ENCODE measurements around the gene PLXND1.
"Not testable (repeated sequence)": the region's sequence is repeated elsewhere in the genome, so short reads cannot be mapped to it uniquely, and the experiment has no call there.

PLXND1 gene

DNA sequence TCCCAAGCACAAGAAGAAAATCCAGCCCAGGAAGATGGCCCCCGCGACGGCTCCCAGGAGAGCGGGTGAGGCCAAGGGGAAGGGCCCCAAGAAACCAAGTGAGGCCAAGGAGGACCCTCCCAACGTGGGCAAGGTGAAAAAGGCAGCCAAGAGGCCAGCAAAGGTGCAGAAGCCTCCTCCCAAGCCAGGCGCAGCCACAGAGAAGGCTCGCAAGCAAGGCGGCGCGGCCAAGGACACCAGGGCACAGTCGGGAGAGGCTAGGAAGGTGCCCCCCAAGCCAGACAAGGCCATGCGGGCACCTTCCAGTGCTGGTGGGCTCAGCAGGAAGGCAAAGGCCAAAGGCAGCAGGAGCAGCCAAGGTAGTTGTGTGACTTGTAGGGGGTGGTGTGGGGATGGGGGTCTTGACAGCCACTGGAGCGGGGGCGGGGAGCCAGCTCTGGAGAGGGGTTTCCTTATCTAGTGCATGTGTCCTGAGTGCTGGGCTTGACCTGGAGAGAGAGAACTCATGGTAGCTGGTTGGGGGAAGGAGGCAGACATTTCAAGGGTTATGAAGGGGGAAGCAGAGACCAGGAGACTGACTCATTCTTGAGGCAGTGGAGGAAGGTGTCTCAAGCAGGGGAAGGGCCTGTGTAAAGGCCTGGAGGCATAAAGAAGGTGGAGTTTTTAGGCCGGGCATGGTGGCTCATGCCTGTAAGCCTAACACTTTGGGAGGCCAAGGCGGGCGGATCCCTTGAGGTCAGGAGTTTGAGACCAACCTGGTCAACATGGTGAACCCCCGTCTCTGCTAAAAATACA is 57.3 kb downstream of the PLXND1 start:
- DNase-seq (ENCODE audit: low read depth) = no peak

DNA sequence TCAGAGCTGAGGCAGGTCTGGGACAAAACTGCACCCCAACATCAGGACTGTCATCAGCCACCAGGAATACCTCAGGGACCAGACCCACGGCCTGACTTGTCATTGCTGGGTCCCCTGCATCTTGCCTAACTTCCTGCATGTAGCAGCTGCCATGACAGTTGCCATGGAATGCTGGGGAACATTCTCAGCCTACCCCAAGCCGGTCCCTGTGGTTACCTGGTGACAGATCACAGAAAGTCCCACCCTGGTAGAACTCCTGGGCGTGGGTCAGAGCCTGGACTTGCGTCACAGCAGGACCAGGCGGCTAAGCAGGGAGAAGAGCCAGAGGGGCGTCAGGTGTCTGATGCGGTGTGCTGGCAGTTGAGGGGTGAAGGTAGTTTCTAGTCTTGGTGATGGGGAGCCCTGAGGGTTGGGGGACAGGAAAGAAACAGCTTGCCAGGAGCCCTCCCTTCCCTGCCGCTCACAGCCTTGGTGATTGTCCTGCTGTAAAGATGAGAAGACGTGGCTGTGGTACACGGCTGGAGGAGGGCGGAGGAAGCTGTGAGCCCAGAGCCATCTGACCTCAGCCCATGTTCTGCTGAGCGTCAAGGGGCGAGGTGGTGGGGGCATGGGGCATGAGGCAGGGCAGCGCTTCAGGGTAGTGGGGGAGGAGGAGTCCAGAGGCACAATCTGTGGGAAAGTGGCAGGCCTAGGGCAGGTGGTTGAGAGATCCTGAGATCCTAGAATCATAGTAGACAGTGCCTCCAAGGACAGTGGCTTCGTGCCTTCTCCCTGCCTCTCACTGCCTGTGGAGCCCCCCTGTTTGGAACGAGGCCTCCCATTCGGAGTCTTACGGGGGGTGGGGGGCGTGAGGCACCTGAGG is 58.1 kb downstream of the PLXND1 start:
- no peak for DNase-seq (ENCODE audit: low read depth)

DNA sequence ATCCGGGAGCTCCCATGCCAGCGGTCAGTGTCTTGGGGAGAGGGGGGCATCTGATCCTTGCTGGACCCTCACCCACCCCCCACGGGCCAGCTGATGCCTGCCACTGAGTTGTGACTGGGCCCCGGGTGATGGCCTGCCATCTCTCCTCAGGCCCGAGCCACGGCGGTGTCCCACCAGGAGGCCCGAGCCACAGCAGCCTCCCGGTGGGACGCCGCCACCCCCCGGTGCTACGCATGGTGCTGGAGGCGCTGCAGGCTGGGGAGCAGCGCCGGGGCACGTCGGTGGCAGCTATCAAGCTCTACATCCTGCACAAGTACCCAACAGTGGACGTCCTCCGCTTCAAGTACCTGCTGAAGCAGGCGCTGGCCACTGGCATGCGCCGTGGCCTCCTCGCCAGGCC is 59.2 kb downstream of the PLXND1 start:
- no peak for DNase-seq (ENCODE audit: low read depth)

DNA sequence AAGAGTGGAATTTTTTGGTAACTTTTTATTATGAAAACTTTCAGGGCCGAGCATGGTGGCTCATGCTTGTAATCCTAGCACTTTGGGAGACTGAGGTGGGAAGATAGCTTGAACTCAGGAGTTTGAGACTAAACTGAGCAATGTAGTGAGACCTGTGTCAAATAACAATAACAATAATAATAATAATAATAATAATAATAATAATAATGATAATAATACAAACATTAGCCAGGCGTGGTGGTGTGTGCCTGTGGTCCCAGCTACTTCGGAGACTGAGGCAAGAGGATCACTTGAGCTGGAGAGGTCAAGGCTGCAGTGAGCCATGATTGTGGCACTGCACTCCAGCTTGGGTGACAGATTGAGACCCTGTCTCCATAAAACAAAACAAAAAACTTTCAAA is 60.5 kb downstream of the PLXND1 start:
- not testable (repeated sequence) for DNase-seq (ENCODE audit: low read depth)

DNA sequence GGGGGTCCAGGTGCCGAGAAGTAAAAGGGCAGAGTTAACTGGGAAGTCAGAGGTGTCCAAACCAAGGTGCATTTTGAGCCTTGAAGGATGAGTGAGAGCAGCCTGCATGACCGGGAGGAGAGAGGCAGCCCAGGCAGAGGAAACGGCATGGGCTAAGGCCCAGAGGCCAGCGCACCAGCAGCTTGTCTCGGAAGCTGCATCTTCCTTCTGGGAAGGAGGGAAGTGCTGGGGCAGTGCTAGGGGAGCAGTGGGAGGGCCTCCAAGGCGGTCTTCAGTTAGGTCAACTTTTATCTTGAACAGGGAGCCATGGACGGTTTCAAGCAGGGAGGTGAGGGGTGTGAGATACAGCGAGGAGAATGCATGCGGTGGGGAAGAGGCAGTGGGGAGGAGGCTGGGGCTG is 62.5 kb downstream of the PLXND1 start:
- DNase-seq (ENCODE audit: low read depth) = no peak

DNA sequence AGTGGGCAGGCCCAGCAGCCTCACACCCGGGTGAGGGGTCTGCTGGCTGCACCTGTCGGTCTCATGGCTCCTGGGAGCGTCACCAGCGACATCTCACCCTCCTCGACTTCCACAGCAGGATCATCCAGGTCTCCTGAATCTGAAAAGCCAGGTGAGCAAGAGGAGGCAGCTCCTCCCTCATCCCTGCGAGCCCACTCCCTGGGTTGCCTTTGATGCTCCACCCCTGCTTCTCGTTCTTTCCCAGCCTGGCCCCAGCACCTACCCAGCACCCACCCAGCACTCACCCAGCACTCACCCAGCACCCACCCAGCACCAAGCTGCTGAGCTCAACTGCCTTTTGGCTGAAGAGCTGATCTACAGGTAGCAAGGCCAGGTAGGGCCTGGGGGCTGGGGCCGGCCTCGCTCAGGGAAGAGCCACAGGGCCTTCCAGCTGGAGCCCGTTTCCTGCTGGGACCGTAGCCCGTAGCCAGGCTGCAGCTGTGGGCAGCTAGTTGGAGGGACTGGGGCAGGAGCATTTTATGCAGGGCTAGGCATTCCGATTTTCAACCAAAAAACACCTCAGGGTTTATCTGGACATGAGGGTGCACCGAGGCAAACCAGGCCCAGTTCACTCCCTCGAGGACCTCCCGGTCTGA is 63.2 kb downstream of the PLXND1 start, which contains the start of gene H1-8:
TSS of gene H1-8 (plus strand) at position 20 of the 635 bp plus-strand sequence. CDS start at position 64, 44 bp downstream.
- no peak for DNase-seq (ENCODE audit: low read depth)

DNA sequence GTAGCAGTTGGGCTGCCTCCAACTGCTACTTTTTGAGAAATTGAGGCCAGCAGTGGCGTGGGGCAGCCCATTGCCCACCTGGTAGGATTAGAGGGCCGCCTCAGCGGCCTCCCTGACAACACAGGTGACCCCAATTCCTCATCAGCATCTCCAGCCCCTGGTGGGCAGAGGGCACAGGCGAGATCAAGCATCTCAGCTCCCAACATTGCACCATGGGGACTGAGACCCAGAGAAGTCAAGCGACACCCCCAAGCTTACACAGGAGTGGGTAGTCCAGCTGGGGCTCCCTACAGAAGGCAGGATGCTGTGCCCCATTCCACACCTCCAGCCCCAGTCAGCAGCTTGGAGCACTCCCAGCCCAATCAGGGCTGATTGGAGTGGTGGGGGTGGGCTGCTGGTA is 63.7 kb downstream of the PLXND1 start:
- no peak for DNase-seq (ENCODE audit: low read depth)

DNA sequence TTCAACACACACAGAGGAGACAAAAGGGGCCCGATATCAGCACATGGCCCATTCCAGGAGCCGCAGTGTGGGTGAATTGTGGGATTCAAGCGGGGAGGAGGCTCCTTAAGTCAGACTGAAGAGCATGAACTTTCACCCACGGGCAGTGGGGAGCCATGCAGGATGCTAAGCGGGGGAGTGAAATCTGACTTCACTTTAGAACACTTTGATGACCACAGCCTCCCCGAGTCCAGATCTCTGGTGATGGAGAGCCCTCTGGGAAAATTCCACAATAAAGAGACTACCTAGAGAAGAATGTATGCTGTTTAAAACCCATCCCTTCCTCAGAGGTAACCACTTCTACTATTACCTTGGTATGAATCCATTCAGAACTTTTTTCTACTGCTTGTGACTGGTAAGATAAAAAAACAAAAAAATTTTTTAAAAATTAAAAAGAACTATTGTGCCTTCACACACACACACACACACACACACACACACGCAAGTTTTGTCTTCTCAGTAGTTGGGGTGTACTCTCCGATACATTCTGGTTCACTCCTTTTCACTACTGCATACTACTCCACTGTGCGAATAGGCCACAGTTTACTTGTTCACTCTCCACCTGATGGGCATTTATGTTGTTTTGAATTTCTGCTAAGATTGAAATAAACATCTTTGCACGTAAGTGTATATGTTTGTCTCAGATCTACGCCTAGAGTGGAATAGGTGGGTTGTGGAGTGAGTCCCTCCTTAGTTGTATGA is 65.5 kb downstream of the PLXND1 start:
- DNase-seq (ENCODE audit: low read depth) = no peak

DNA sequence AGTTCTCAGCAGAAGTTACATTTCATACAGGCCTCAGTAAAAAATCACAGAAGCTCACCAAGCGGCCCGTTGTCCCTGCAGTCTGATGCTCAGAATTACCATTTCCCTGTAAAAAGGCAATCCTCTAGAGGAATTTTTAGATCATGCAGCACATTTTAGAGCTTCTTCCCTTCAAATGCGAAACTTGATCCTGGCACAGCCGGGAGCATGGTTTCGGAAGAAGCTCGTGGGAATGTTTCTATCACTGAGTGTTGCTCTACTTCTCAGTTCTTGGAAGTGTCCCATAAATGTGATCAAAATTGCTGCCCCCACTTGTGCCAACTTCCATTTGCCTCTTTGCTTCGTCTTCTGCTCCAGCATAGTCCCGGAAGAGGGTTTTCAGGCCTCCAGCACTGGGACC is 67.3 kb downstream of the PLXND1 start:
- DNase-seq (ENCODE audit: low read depth) = no peak

DNA sequence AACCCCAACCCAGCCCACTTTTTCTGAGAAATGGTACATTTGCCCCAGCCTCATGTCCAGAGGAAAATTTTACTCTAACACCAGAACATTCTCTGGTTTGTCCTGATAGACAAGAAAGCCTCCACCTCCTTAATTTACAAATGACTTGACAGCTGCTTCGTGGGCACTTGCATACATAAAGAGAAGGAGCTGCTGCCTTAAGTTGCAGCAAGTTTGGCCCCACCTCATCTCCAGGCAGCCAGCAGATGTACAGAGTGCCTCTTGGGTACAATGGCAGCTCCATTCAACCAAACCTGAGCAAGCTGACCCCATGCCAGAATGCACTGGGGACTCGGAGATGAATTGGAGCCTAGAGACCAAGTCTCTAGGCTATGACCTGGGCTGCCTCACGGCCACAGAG is 69.7 kb downstream of the PLXND1 start:
- no peak for DNase-seq (ENCODE audit: low read depth)

DNA sequence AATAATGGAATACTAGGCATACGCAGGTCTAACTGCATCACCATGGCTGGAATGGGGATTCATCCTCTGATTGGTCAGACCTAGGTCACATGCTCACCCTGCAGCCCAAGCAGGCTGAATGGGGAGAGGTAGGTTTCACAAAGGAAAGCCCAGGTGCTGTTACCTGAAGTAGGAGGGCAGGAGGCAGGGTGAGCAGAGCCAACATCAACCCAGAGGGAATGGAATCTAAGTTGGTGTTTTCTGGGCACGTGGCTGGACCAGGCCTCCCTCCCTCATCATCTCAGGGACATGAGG is 70.2 kb downstream of the PLXND1 start:
- DNase-seq (ENCODE audit: low read depth) = no peak

DNA sequence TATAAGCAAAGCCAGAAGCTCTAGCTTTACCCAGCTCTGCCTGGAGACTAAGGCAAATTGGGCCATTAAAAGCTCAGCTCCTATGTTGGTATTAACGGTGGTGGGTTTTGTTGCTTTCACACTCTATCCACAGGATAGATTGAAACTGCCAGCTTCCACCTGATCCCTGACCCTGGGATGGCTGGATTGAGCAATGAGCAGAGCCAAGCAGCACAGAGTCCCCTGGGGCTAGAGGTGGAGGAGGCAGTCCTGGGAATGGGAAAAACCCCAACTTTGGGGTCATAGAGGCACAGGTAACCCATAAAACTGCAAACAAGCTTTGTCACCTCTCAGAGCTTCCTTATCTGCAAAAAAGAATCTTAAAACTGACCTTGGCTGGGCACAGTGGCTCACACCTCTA is 71.4 kb downstream of the PLXND1 start:
- no peak for DNase-seq (ENCODE audit: low read depth)

DNA sequence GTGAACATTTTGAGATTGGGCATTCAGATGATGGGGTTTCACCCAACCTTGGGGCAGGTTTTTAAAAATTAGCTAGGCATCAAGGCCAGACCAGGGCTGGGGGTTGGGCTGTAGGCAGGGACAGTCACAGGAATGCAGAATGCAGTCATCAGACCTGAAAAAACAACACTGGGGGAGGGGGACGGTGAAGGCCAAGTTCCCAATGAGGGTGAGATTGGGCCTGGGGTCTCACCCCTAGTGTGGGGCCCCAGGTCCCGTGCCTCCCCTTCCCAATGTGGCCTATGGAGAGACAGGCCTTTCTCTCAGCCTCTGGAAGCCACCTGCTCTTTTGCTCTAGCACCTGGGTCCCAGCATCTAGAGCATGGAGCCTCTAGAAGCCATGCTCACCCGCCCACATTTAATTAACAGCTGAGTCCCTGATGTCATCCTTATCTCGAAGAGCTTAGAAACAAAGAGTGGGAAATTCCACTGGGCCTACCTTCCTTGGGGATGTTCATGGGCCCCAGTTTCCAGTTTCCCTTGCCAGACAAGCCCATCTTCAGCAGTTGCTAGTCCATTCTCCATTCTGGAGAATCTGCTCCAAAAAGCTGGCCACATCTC is 71.9 kb downstream of the PLXND1 start:
- DNase-seq (ENCODE audit: low read depth) = no peak

DNA sequence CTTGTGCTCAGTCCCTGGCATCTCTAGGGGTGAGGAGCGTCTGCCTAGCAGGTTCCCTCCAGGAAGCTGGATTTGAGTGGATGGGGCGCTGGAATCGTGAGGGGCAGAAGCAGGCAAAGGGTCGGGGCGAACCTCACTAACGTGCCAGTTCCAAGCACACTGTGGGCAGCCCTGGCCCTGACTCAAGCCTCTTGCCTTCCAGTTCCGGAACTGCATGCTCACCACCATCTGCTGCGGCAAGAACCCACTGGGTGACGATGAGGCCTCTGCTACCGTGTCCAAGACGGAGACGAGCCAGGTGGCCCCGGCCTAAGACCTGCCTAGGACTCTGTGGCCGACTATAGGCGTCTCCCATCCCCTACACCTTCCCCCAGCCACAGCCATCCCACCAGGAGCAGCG is 73.1 kb downstream of the PLXND1 start:
- no peak for DNase-seq (ENCODE audit: low read depth)

DNA sequence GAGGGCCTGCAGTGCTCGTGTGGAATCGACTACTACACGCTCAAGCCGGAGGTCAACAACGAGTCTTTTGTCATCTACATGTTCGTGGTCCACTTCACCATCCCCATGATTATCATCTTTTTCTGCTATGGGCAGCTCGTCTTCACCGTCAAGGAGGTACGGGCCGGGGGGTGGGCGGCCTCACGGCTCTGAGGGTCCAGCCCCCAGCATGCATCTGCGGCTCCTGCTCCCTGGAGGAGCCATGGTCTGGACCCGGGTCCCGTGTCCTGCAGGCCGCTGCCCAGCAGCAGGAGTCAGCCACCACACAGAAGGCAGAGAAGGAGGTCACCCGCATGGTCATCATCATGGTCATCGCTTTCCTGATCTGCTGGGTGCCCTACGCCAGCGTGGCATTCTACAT is 74.2 kb downstream of the PLXND1 start:
- no peak for DNase-seq (ENCODE audit: low read depth)

DNA sequence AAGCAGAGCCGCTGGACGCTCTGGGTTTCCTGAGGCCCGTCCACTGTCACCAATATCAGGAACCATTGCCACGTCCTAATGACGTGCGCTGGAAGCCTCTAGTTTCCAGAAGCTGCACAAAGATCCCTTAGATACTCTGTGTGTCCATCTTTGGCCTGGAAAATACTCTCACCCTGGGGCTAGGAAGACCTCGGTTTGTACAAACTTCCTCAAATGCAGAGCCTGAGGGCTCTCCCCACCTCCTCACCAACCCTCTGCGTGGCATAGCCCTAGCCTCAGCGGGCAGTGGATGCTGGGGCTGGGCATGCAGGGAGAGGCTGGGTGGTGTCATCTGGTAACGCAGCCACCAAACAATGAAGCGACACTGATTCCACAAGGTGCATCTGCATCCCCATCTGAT is 74.8 kb downstream of the PLXND1 start:
- no peak for DNase-seq (ENCODE audit: low read depth)

DNA sequence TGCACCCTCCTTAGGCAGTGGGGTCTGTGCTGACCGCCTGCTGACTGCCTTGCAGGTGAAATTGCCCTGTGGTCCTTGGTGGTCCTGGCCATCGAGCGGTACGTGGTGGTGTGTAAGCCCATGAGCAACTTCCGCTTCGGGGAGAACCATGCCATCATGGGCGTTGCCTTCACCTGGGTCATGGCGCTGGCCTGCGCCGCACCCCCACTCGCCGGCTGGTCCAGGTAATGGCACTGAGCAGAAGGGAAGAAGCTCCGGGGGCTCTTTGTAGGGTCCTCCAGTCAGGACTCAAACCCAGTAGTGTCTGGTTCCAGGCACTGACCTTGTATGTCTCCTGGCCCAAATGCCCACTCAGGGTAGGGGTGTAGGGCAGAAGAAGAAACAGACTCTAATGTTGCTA is 75.7 kb downstream of the PLXND1 start:
- DNase-seq (ENCODE audit: low read depth) = no peak

DNA sequence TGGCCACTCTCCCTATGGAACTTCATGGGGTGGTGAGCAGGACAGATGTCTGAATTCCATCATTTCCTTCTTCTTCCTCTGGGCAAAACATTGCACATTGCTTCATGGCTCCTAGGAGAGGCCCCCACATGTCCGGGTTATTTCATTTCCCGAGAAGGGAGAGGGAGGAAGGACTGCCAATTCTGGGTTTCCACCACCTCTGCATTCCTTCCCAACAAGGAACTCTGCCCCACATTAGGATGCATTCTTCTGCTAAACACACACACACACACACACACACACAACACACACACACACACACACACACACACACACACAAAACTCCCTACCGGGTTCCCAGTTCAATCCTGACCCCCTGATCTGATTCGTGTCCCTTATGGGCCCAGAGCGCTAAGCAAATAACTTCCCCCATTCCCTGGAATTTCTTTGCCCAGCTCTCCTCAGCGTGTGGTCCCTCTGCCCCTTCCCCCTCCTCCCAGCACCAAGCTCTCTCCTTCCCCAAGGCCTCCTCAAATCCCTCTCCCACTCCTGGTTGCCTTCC is 76.2 kb downstream of the PLXND1 start:
- no peak for DNase-seq (ENCODE audit: low read depth)

DNA sequence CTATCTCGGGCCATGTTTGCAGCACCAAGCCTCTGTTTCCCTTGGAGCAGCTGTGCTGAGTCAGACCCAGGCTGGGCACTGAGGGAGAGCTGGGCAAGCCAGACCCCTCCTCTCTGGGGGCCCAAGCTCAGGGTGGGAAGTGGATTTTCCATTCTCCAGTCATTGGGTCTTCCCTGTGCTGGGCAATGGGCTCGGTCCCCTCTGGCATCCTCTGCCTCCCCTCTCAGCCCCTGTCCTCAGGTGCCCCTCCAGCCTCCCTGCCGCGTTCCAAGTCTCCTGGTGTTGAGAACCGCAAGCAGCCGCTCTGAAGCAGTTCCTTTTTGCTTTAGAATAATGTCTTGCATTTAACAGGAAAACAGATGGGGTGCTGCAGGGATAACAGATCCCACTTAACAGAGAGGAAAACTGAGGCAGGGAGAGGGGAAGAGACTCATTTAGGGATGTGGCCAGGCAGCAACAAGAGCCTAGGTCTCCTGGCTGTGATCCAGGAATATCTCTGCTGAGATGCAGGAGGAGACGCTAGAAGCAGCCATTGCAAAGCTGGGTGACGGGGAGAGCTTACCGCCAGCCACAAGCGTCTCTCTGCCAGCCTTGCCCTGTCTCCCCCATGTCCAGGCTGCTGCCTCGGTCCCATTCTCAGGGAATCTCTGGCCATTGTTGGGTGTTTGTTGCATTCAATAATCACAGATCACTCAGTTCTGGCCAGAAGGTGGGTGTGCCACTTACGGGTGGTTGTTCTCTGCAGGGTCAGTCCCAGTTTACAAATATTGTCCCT is 76.9 kb downstream of the PLXND1 start:
- no peak for DNase-seq (ENCODE audit: low read depth)

DNA sequence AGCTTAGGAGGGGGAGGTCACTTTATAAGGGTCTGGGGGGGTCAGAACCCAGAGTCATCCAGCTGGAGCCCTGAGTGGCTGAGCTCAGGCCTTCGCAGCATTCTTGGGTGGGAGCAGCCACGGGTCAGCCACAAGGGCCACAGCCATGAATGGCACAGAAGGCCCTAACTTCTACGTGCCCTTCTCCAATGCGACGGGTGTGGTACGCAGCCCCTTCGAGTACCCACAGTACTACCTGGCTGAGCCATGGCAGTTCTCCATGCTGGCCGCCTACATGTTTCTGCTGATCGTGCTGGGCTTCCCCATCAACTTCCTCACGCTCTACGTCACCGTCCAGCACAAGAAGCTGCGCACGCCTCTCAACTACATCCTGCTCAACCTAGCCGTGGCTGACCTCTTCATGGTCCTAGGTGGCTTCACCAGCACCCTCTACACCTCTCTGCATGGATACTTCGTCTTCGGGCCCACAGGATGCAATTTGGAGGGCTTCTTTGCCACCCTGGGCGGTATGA is 77.8 kb downstream of the PLXND1 start, which contains the start of gene RHO:
TSS of gene RHO (plus strand) at position 51 of the 512 bp plus-strand sequence. CDS start at position 146, 95 bp downstream.
- no peak for DNase-seq (ENCODE audit: low read depth)

Measured in CMK (cell line).